OCI-LY7 (cell line): ENCODE measurements around the gene PDE6D. TPM values are rescaled to one million over a fixed set of nuclear protein-coding genes. Genes with fewer than 3 reads are reported as not detected.
A peak's percentile ranks its signal among the peaks of the same experiment; 100 is the strongest.

ENCODE experiments used
- BruUV-seq: library from RNA; stranded (reverse); fragments of 400-500 nt; replicated peaks from 2 replicates; lab custom pipeline; 2021; lab: Mats Ljungman, UMichigan
- CTCF ChIA-PET: fragments of 300-600 bp; sonication (Branson Sonifier 250); formaldehyde crosslinking; loops from one replicate; lab custom pipeline; 2022; ENCODE audit warnings: antibody characterized with exemption; ENCODE audit not compliant: unreplicated experiment; lab: Charles Lee
- POLR2A ChIA-PET: fragments of 300-600 bp; sonication (Branson Sonifier 250); formaldehyde crosslinking; loops from one replicate; lab custom pipeline; 2022; ENCODE audit warnings: antibody characterized with exemption; lab: Charles Lee
- DNase-seq: peaks from one replicate; pipeline ENCODE4 v3.0.0-alpha.2; 2015; ENCODE audit warnings: low spot score
- H2AFZ ChIP-seq: fragments of 200-600 bp; sonication (generic), shearing (Covaris generic); 2 replicates; pipeline ENCODE4 v1.6.1; 2014; ENCODE audit warnings: mild to moderate bottlenecking, antibody characterized with exemption, low read length, moderate library complexity
- H3K27ac ChIP-seq: fragments of 200-600 bp; sonication (generic); 2 replicates; pipeline ENCODE4 v1.5.1; 2014; ENCODE audit warnings: mixed run types, low read depth, mild to moderate bottlenecking, moderate library complexity, low read length, inconsistent platforms; ENCODE audit not compliant: poor library complexity, severe bottlenecking
- H3K36me3 ChIP-seq: fragments of 200-600 bp; sonication (generic); 2 replicates; pipeline ENCODE4 v1.6.1; 2014; ENCODE audit warnings: mild to moderate bottlenecking, antibody characterized with exemption, low read length, moderate library complexity, mixed read lengths; ENCODE audit not compliant: insufficient read depth
- H3K4me1 ChIP-seq: fragments of 200-600 bp; sonication (generic); 2 replicates; pipeline ENCODE4 v1.5.1; 2014; ENCODE audit warnings: mild to moderate bottlenecking, low read length; ENCODE audit not compliant: insufficient read depth, poor library complexity, severe bottlenecking
- H3K4me2 ChIP-seq: fragments of 200-600 bp; sonication (generic); 2 replicates; pipeline ENCODE4 v1.6.1; 2014; ENCODE audit warnings: mild to moderate bottlenecking, low read length
- H3K4me3 ChIP-seq: fragments of 200-600 bp; sonication (generic); 2 replicates; pipeline ENCODE4 v1.5.1; 2014; ENCODE audit warnings: mild to moderate bottlenecking, low read depth, low read length; ENCODE audit not compliant: poor library complexity, severe bottlenecking
- H3K79me2 ChIP-seq: fragments of 200-600 bp; sonication (generic); 2 replicates; pipeline ENCODE4 v1.6.1; 2016; ENCODE audit warnings: low read depth, mild to moderate bottlenecking, low read length, moderate library complexity, mixed read lengths; ENCODE audit not compliant: insufficient read depth
- H3K9me2 ChIP-seq: fragments of 200-600 bp; sonication (generic); 2 replicates; pipeline ENCODE4 v1.6.1; 2016; ENCODE audit warnings: mild to moderate bottlenecking, low read length, mixed read lengths; ENCODE audit not compliant: insufficient read depth
- H3K9me3 ChIP-seq: fragments of 200-600 bp; sonication (generic); 2 replicates; pipeline ENCODE4 v1.6.1; 2014; ENCODE audit warnings: mild to moderate bottlenecking, mixed run types, low read length, mixed read lengths
- H4K20me1 ChIP-seq: fragments of 200-600 bp; sonication (generic); 2 replicates; pipeline ENCODE4 v1.6.1; 2014; ENCODE audit warnings: mild to moderate bottlenecking, antibody characterized with exemption, low read length, moderate library complexity, mixed read lengths; ENCODE audit not compliant: insufficient read depth
- CTCF ChIP-seq: fragments of 200-600 bp; sonication (generic); conservative IDR thresholded peaks from 2 replicates; pipeline ENCODE4 v1.5.1; 2014; ENCODE audit warnings: mild to moderate bottlenecking, antibody characterized with exemption, low read length, moderate library complexity, mixed read lengths
- EZH2phosphoT487 ChIP-seq: fragments of 200-600 bp; sonication (generic); IDR thresholded peaks from 2 replicates; pipeline ENCODE4 v1.6.1; 2018; ENCODE audit warnings: low read depth, borderline replicate concordance, mild to moderate bottlenecking, mixed run types, antibody characterized with exemption, low read length, moderate library complexity, mixed read lengths
- intact Hi-C: fragments of 100-400 bp; cut with micrococcal nuclease; formaldehyde crosslinking; loops from one replicate; pipeline ENCODE4 v1.10.0; 2022; ENCODE audit not compliant: unreplicated experiment
- total RNA-seq, 2 experiments: library from RNA; depleted of rRNA in 1 of 2; stranded (reverse); fragments of >200 nt in 1 of 2; shearing (Covaris generic) in 1 of 2; gene quantifications; 2 replicates each; pipeline ENCODE4 v1.2.3, GENCODE V29; 2014 to 2022

Gene PDE6D
- total RNA-seq, 2 experiments from 2014 or later, result 47.4 to 54.6 TPM

- POLR2A ChIA-PET, result interaction anchor here (0.9 to 1.5 kb wide), 3 partner anchors 10 to 57 kb away, joined by 3 read pairs; partner anchors contain the start of gene PTMA
- H3K4me2 ChIP-seq, result peak overlapping the region; percentile 30
- H3K79me2 ChIP-seq, result no peaks in the 10 kb centered on the region
- H3K9me2 ChIP-seq, result no peaks in the 10 kb centered on the region
- CTCF ChIA-PET, result interaction anchor here (0.5 to 0.6 kb wide), 2 partner anchors 129 to 146 kb away, joined by 3 to 8 read pairs; no protein-coding TSS in a partner anchor
- H4K20me1 ChIP-seq, result no peaks in the 10 kb centered on the region
- no TSS peak for BruUV-seq
- DNase-seq, result peak; percentile 62
- no peaks in the 10 kb centered on the region for H3K9me3 ChIP-seq
- intact Hi-C loops, result no loop called here
- no peak overlapping the region for H3K4me3 ChIP-seq
- TF ChIP-seq EZH2phosphoT487 (no peak), CTCF (peak; percentile 46; the same call in 1 of the 2 replicates)
- peaks cover 48% of the 10 kb centered on the region for H3K4me1 ChIP-seq
- H2AFZ ChIP-seq, result peak overlapping the region; percentile 55; the same call in 1 of the 2 replicates
- no peaks in the 10 kb centered on the region for H3K36me3 ChIP-seq
- peak overlapping the region; percentile 4 for H3K27ac ChIP-seq
Observed at GRCh38 chr2:231720987-231721966, 59.8 kb downstream of the PDE6D start.

- POLR2A ChIA-PET, result interaction anchor here (0.9 to 1.5 kb wide), 3 partner anchors 11 to 58 kb away, joined by 3 read pairs; partner anchors contain the start of gene PTMA
- no peaks in the 10 kb centered on the region for H3K9me3 ChIP-seq
- BruUV-seq, result no TSS peak
- peak overlapping the region; percentile 4 for H3K27ac ChIP-seq
- peaks cover 52% of the 10 kb centered on the region for H3K4me1 ChIP-seq
- intact Hi-C loops, result no loop called here
- no peak overlapping the region for H3K4me3 ChIP-seq
- CTCF ChIA-PET, result no interaction called here
- H3K79me2 ChIP-seq, result no peaks in the 10 kb centered on the region
- no peak for TF ChIP-seq CTCF
- TF ChIP-seq EZH2phosphoT487, result no peak
- peak overlapping the region; percentile 55; the same call in 1 of the 2 replicates for H2AFZ ChIP-seq
- peak; percentile 20 for DNase-seq
- peak overlapping the region; percentile 30 for H3K4me2 ChIP-seq
- no peaks in the 10 kb centered on the region for H4K20me1 ChIP-seq
- no peaks in the 10 kb centered on the region for H3K9me2 ChIP-seq
- peaks cover 6% of the 10 kb centered on the region; the same call in 1 of the 2 replicates for H3K36me3 ChIP-seq
Observed at GRCh38 chr2:231720292-231720986, 60.6 kb downstream of the PDE6D start.
